Activated naive CD4-positive, alpha-beta T cell treated with anti-CD3 and anti-CD28 coated beads, Interleukin-2, amount 10 ng/mL, durations not matched to agents 7 days and 5 days (primary cell): ENCODE measurements around the gene TCEANC2.
"Not testable (repeated sequence)": the region's sequence is repeated elsewhere in the genome, so short reads cannot be mapped to it uniquely, and the experiment has no call there.

Source experiments
- CTCF ChIA-PET: fragments of 350-600 bp; sonication (Branson Sonifier 250); formaldehyde crosslinking; loops from one replicate; lab custom pipeline; 2021; ENCODE audit warnings: antibody characterized with exemption; lab: Charles Lee
- DNase-seq: peaks from one replicate; pipeline ENCODE4 v3.0.0-alpha.2; 2020
- H3K27ac Mint-ChIP-seq: one replicate; pipeline ENCODE4 v1.8.0; 2021; ENCODE audit warnings: mild to moderate bottlenecking, moderate library complexity, mixed read lengths
- H3K27me3 Mint-ChIP-seq: one replicate; pipeline ENCODE4 v1.8.0; 2021; ENCODE audit warnings: mild to moderate bottlenecking, mixed read lengths
- H3K36me3 Mint-ChIP-seq: one replicate; pipeline ENCODE4 v1.8.0; 2021; ENCODE audit warnings: mixed read lengths
- H3K4me1 Mint-ChIP-seq: one replicate; pipeline ENCODE4 v1.8.0; 2021; ENCODE audit warnings: mixed read lengths
- H3K4me3 Mint-ChIP-seq: one replicate; pipeline ENCODE4 v1.8.0; 2021; ENCODE audit warnings: mild to moderate bottlenecking, moderate library complexity, mixed read lengths
- H3K9me3 Mint-ChIP-seq: one replicate; pipeline ENCODE4 v1.8.0; 2021; ENCODE audit warnings: mixed read lengths

Gene TCEANC2

GRCh38 chr1:54047384-54048305 lies 5.8 kb upstream of the TCEANC2 start:
- H3K27ac Mint-ChIP-seq = no peak overlapping the region
- no peak for DNase-seq

GRCh38 chr1:54050435-54050834 lies 3.0 kb upstream of the TCEANC2 start:
- DNase-seq, H3K4me3 Mint-ChIP-seq, H3K9me3 Mint-ChIP-seq, H3K27me3 Mint-ChIP-seq, H3K27ac Mint-ChIP-seq: not testable (repeated sequence)
- H3K4me1 Mint-ChIP-seq = peaks cover 30% of the 10 kb centered on the region
- H3K36me3 Mint-ChIP-seq = peaks cover 17% of the 10 kb centered on the region
- CTCF ChIA-PET = interaction anchor here (1.0 kb wide), 1 partner anchor 263 kb away, joined by 3 read pairs; no protein-coding TSS in a partner anchor

More at GRCh38 chr1:54047384-54048305, 5.8 kb upstream of the TCEANC2 start:
- Mint-ChIP-seq H3K9me3 (no peaks in the 10 kb centered on the region), H3K4me1 (peaks cover 16% of the 10 kb centered on the region), H3K36me3 (peaks cover 27% of the 10 kb centered on the region), H3K27me3 (no peaks in the 10 kb centered on the region), H3K4me3 (no peak overlapping the region)
- CTCF ChIA-PET = interaction anchor here (0.5 kb wide), 1 partner anchor 11 kb away, joined by 3 read pairs; no protein-coding TSS in a partner anchor

GRCh38 chr1:54051933-54052430 lies 1.4 kb upstream of the TCEANC2 start:
- H3K27me3 Mint-ChIP-seq = no peaks in the 10 kb centered on the region
- CTCF ChIA-PET = interaction anchor here (0.7 to 1.2 kb wide), 3 partner anchors 22 to 192 kb away, joined by 3 read pairs; no protein-coding TSS in a partner anchor
- no peaks in the 10 kb centered on the region for H3K9me3 Mint-ChIP-seq
- no peak overlapping the region for H3K4me3 Mint-ChIP-seq
- peaks cover 41% of the 10 kb centered on the region for H3K4me1 Mint-ChIP-seq
- H3K27ac Mint-ChIP-seq = no peak overlapping the region
- peaks cover 17% of the 10 kb centered on the region for H3K36me3 Mint-ChIP-seq
- DNase-seq = no peak

GRCh38 chr1:54052431-54052933 lies 926 bp upstream of the TCEANC2 start:
- Mint-ChIP-seq H3K4me3 (no peak overlapping the region), H3K4me1 (peaks cover 40% of the 10 kb centered on the region), H3K9me3 (no peaks in the 10 kb centered on the region), H3K27me3 (no peaks in the 10 kb centered on the region), H3K36me3 (peaks cover 16% of the 10 kb centered on the region), H3K27ac (no peak overlapping the region)
- peak; percentile 64 for DNase-seq
- CTCF ChIA-PET = interaction anchor here (0.7 to 1.2 kb wide), 3 partner anchors 22 to 192 kb away, joined by 3 read pairs; no protein-coding TSS in a partner anchor

GRCh38 chr1:54053745-54054437 lies 483 bp downstream of the TCEANC2 start:
- Mint-ChIP-seq H3K9me3 (no peaks in the 10 kb centered on the region), H3K36me3 (peaks cover 22% of the 10 kb centered on the region), H3K4me1 (peaks cover 39% of the 10 kb centered on the region), H3K27me3 (no peaks in the 10 kb centered on the region), H3K4me3 (no peak overlapping the region), H3K27ac (no peak overlapping the region)
- CTCF ChIA-PET = interaction anchor here (0.9 to 1.5 kb wide), 6 partner anchors 9 to 436 kb away, joined by 3 to 8 read pairs (median 4); no protein-coding TSS in a partner anchor
- DNase-seq = no peak

GRCh38 chr1:54054438-54054749 lies 986 bp downstream of the TCEANC2 start:
- Mint-ChIP-seq H3K27me3 (no peaks in the 10 kb centered on the region), H3K4me3 (no peak overlapping the region), H3K27ac (no peak overlapping the region), H3K9me3 (no peaks in the 10 kb centered on the region), H3K4me1 (peaks cover 39% of the 10 kb centered on the region), H3K36me3 (peaks cover 24% of the 10 kb centered on the region)
- CTCF ChIA-PET = interaction anchor here (0.9 to 1.5 kb wide), 6 partner anchors 9 to 435 kb away, joined by 3 to 8 read pairs (median 4); no protein-coding TSS in a partner anchor
- no peak for DNase-seq

- Mint-ChIP-seq H3K4me3 (no peak overlapping the region), H3K9me3 (no peaks in the 10 kb centered on the region), H3K27ac (no peak overlapping the region), H3K36me3 (peaks cover 17% of the 10 kb centered on the region), H3K4me1 (no peaks in the 10 kb centered on the region), H3K27me3 (no peaks in the 10 kb centered on the region)
- CTCF ChIA-PET = no interaction called here
- no peak for DNase-seq
These were observed 10.9 kb downstream of the TCEANC2 start for GRCh38 chr1:54064299-54064698.

GRCh38 chr1:54069791-54070170 lies 16.4 kb downstream of the TCEANC2 start:
- CTCF ChIA-PET = interaction anchor here (1.0 to 2.4 kb wide), 4 partner anchors 15 to 421 kb away, joined by 3 to 22 read pairs (median 4); no protein-coding TSS in a partner anchor
- DNase-seq = no peak
- H3K27me3 Mint-ChIP-seq = no peaks in the 10 kb centered on the region
- H3K4me3 Mint-ChIP-seq = no peak overlapping the region
- no peaks in the 10 kb centered on the region for H3K9me3 Mint-ChIP-seq
- no peak overlapping the region for H3K27ac Mint-ChIP-seq
- no peaks in the 10 kb centered on the region for H3K4me1 Mint-ChIP-seq
- peaks cover 11% of the 10 kb centered on the region for H3K36me3 Mint-ChIP-seq

- no peak for DNase-seq
These were observed 16.9 kb downstream of the TCEANC2 start for GRCh38 chr1:54070171-54070837.

GRCh38 chr1:54077359-54077758 lies 24.0 kb downstream of the TCEANC2 start:
- Mint-ChIP-seq H3K36me3 (peaks cover 2% of the 10 kb centered on the region), H3K4me1 (peaks cover 2% of the 10 kb centered on the region), H3K27ac (no peak overlapping the region), H3K9me3 (no peaks in the 10 kb centered on the region), H3K4me3 (no peak overlapping the region), H3K27me3 (no peaks in the 10 kb centered on the region)
- CTCF ChIA-PET = interaction anchor here (1.5 kb wide), 1 partner anchor 9 kb away, joined by 5 read pairs; no protein-coding TSS in a partner anchor
- no peak for DNase-seq

More at GRCh38 chr1:54070171-54070837, 16.9 kb downstream of the TCEANC2 start:
- peaks cover 9% of the 10 kb centered on the region for H3K36me3 Mint-ChIP-seq
- no peak overlapping the region for H3K4me3 Mint-ChIP-seq
- no peak overlapping the region for H3K27ac Mint-ChIP-seq
- H3K27me3 Mint-ChIP-seq = no peaks in the 10 kb centered on the region
- H3K9me3 Mint-ChIP-seq = no peaks in the 10 kb centered on the region
- CTCF ChIA-PET = interaction anchor here (1.0 to 2.4 kb wide), 5 partner anchors 11 to 604 kb away, joined by 3 to 22 read pairs (median 4); no protein-coding TSS in a partner anchor
- H3K4me1 Mint-ChIP-seq = no peaks in the 10 kb centered on the region

GRCh38 chr1:54080598-54081049 lies 27.2 kb downstream of the TCEANC2 start:
- Mint-ChIP-seq H3K36me3 (peaks cover 2% of the 10 kb centered on the region), H3K4me3 (no peak overlapping the region), H3K9me3 (no peaks in the 10 kb centered on the region), H3K4me1 (peaks cover 2% of the 10 kb centered on the region), H3K27me3 (no peaks in the 10 kb centered on the region), H3K27ac (no peak overlapping the region)
- DNase-seq = no peak
- CTCF ChIA-PET = interaction anchor here (1.1 to 2.8 kb wide), 6 partner anchors 9 to 409 kb away, joined by 3 to 21 read pairs (median 6); no protein-coding TSS in a partner anchor

GRCh38 chr1:54081306-54082270 lies 28.2 kb downstream of the TCEANC2 start:
- Mint-ChIP-seq H3K9me3 (no peaks in the 10 kb centered on the region), H3K27me3 (no peaks in the 10 kb centered on the region), H3K36me3 (peaks cover 4% of the 10 kb centered on the region), H3K4me3 (no peak overlapping the region), H3K4me1 (peaks cover 2% of the 10 kb centered on the region), H3K27ac (no peak overlapping the region)
- CTCF ChIA-PET = interaction anchor here (0.6 to 2.8 kb wide), 14 partner anchors 8 to 408 kb away, joined by 3 to 21 read pairs (median 4); no protein-coding TSS in a partner anchor
- DNase-seq = peak; percentile 77
